ENCODE data around the gene FAAH. TPM values are rescaled to one million over a fixed set of nuclear protein-coding genes. Genes with fewer than 3 reads are reported as not detected.

Gene FAAH
- polyA plus RNA-seq, 2 donors, result 12.1 to 33.2 TPM

GRCh38 chr1:46415514-46415913 is 21.4 kb downstream of the FAAH start:
- 62 to 75% methylated on average over 4 of the region's 4 CpGs for WGBS, 2 donors
- H3K27me3 ChIP-seq (ENCODE audit: control insufficient read depth in 1 of 2, insufficient read depth in 2 of 2, low read length in 2 of 2), result no peaks in the 10 kb centered on the region

GRCh38 chr1:46418976-46419375 is 24.9 kb downstream of the FAAH start:
- 84 to 91% methylated on average over 10 of the region's 10 CpGs for WGBS, 2 donors
- no peaks in the 10 kb centered on the region for H3K27me3 ChIP-seq (ENCODE audit: control insufficient read depth in 1 of 2, insufficient read depth in 2 of 2, low read length in 2 of 2)
- no peak overlapping the region for H3K27ac ChIP-seq (ENCODE audit: low read depth in 2 of 2, low read length in 1 of 2)
- peaks cover 0 to 3% of the 10 kb centered on the region in 2 donors for H3K36me3 ChIP-seq (ENCODE audit: control insufficient read depth in 2 of 2, insufficient read depth in 2 of 2, low read length in 1 of 2)
- no peaks in the 10 kb centered on the region for H3K4me1 ChIP-seq (ENCODE audit: control insufficient read depth in 2 of 2, insufficient read depth in 2 of 2, low read length in 1 of 2)
- no peak overlapping the region for H3K4me3 ChIP-seq (ENCODE audit: low read depth in 1 of 2, low read length in 2 of 2)
- no peaks in the 10 kb centered on the region for H3K9me3 ChIP-seq (ENCODE audit: control insufficient read depth in 2 of 2, insufficient read depth in 1 of 2, low read depth in 1 of 2, low read length in 1 of 2)

More at GRCh38 chr1:46415514-46415913, 21.4 kb downstream of the FAAH start:
- Histone ChIP-seq H3K36me3 (ENCODE audit: control insufficient read depth in 2 of 2, insufficient read depth in 2 of 2, low read length in 1 of 2) (peaks cover 0 to 15% of the 10 kb centered on the region in 2 donors), H3K4me1 (ENCODE audit: control insufficient read depth in 2 of 2, insufficient read depth in 2 of 2, low read length in 1 of 2) (no peaks in the 10 kb centered on the region), H3K4me3 (ENCODE audit: low read depth in 1 of 2, low read length in 2 of 2) (no peak overlapping the region), H3K27ac (ENCODE audit: low read depth in 2 of 2, low read length in 1 of 2) (no peak overlapping the region), H3K9me3 (ENCODE audit: control insufficient read depth in 2 of 2, insufficient read depth in 1 of 2, low read depth in 1 of 2, low read length in 1 of 2) (no peaks in the 10 kb centered on the region)

GRCh38 chr1:46420533-46420915 is 26.4 kb downstream of the FAAH start:
- no peaks in the 10 kb centered on the region for H3K27me3 ChIP-seq (ENCODE audit: control insufficient read depth in 1 of 2, insufficient read depth in 2 of 2, low read length in 2 of 2)
- WGBS, 2 donors, result 77 to 82% methylated on average over 4 of the region's 4 CpGs
- no peaks in the 10 kb centered on the region for H3K36me3 ChIP-seq (ENCODE audit: control insufficient read depth in 2 of 2, insufficient read depth in 2 of 2, low read length in 1 of 2)
- no peaks in the 10 kb centered on the region for H3K4me1 ChIP-seq (ENCODE audit: control insufficient read depth in 2 of 2, insufficient read depth in 2 of 2, low read length in 1 of 2)
- H3K9me3 ChIP-seq (ENCODE audit: control insufficient read depth in 2 of 2, insufficient read depth in 1 of 2, low read depth in 1 of 2, low read length in 1 of 2), result no peaks in the 10 kb centered on the region
- no peak overlapping the region for H3K4me3 ChIP-seq (ENCODE audit: low read depth in 1 of 2, low read length in 2 of 2)
- no peak overlapping the region for H3K27ac ChIP-seq (ENCODE audit: low read depth in 2 of 2, low read length in 1 of 2)

- whole genome bisulfite sequencing, 2 donors, result 57 to 65% methylated on average over 5 of the region's 5 CpGs
- Histone ChIP-seq H3K27ac (ENCODE audit: low read depth in 2 of 2, low read length in 1 of 2) (no peak overlapping the region), H3K27me3 (ENCODE audit: control insufficient read depth in 1 of 2, insufficient read depth in 2 of 2, low read length in 2 of 2) (no peaks in the 10 kb centered on the region), H3K4me1 (ENCODE audit: control insufficient read depth in 2 of 2, insufficient read depth in 2 of 2, low read length in 1 of 2) (no peaks in the 10 kb centered on the region), H3K4me3 (ENCODE audit: low read depth in 1 of 2, low read length in 2 of 2) (no peak overlapping the region), H3K36me3 (ENCODE audit: control insufficient read depth in 2 of 2, insufficient read depth in 2 of 2, low read length in 1 of 2) (no peaks in the 10 kb centered on the region), H3K9me3 (ENCODE audit: control insufficient read depth in 2 of 2, insufficient read depth in 1 of 2, low read depth in 1 of 2, low read length in 1 of 2) (no peaks in the 10 kb centered on the region)
Observed at GRCh38 chr1:46421739-46422138, 27.6 kb downstream of the FAAH start.

GRCh38 chr1:46422261-46422871 is 28.2 kb downstream of the FAAH start:
- Histone ChIP-seq H3K4me3 (ENCODE audit: low read depth in 1 of 2, low read length in 2 of 2) (no peak overlapping the region), H3K27me3 (ENCODE audit: control insufficient read depth in 1 of 2, insufficient read depth in 2 of 2, low read length in 2 of 2) (no peaks in the 10 kb centered on the region), H3K4me1 (ENCODE audit: control insufficient read depth in 2 of 2, insufficient read depth in 2 of 2, low read length in 1 of 2) (no peaks in the 10 kb centered on the region), H3K36me3 (ENCODE audit: control insufficient read depth in 2 of 2, insufficient read depth in 2 of 2, low read length in 1 of 2) (no peaks in the 10 kb centered on the region), H3K9me3 (ENCODE audit: control insufficient read depth in 2 of 2, insufficient read depth in 1 of 2, low read depth in 1 of 2, low read length in 1 of 2) (no peaks in the 10 kb centered on the region), H3K27ac (ENCODE audit: low read depth in 2 of 2, low read length in 1 of 2) (no peak overlapping the region)
- WGBS, 2 donors, result 76 to 82% methylated on average over 9 of the region's 9 CpGs

GRCh38 chr1:46423574-46424240 is 29.6 kb downstream of the FAAH start:
- Histone ChIP-seq H3K4me1 (ENCODE audit: control insufficient read depth in 2 of 2, insufficient read depth in 2 of 2, low read length in 1 of 2) (no peaks in the 10 kb centered on the region), H3K36me3 (ENCODE audit: control insufficient read depth in 2 of 2, insufficient read depth in 2 of 2, low read length in 1 of 2) (no peaks in the 10 kb centered on the region), H3K27me3 (ENCODE audit: control insufficient read depth in 1 of 2, insufficient read depth in 2 of 2, low read length in 2 of 2) (no peaks in the 10 kb centered on the region), H3K9me3 (ENCODE audit: control insufficient read depth in 2 of 2, insufficient read depth in 1 of 2, low read depth in 1 of 2, low read length in 1 of 2) (no peaks in the 10 kb centered on the region), H3K4me3 (ENCODE audit: low read depth in 1 of 2, low read length in 2 of 2) (no peak overlapping the region), H3K27ac (ENCODE audit: low read depth in 2 of 2, low read length in 1 of 2) (no peak overlapping the region)
- WGBS, 2 donors, result 65 to 69% methylated on average over 16 of the region's 16 CpGs

- Histone ChIP-seq H3K4me3 (ENCODE audit: low read depth in 1 of 2, low read length in 2 of 2) (no peak overlapping the region), H3K27me3 (ENCODE audit: control insufficient read depth in 1 of 2, insufficient read depth in 2 of 2, low read length in 2 of 2) (no peaks in the 10 kb centered on the region)
- WGBS, 2 donors, result 81 to 82% methylated on average over 4 of the region's 4 CpGs
Observed at GRCh38 chr1:46424730-46425129, 30.6 kb downstream of the FAAH start.

GRCh38 chr1:46425726-46426125 is 31.6 kb downstream of the FAAH start:
- Histone ChIP-seq H3K27me3 (ENCODE audit: control insufficient read depth in 1 of 2, insufficient read depth in 2 of 2, low read length in 2 of 2) (no peaks in the 10 kb centered on the region), H3K9me3 (ENCODE audit: control insufficient read depth in 2 of 2, insufficient read depth in 1 of 2, low read depth in 1 of 2, low read length in 1 of 2) (no peaks in the 10 kb centered on the region), H3K36me3 (ENCODE audit: control insufficient read depth in 2 of 2, insufficient read depth in 2 of 2, low read length in 1 of 2) (no peaks in the 10 kb centered on the region), H3K27ac (ENCODE audit: low read depth in 2 of 2, low read length in 1 of 2) (no peak overlapping the region), H3K4me3 (ENCODE audit: low read depth in 1 of 2, low read length in 2 of 2) (no peak overlapping the region), H3K4me1 (ENCODE audit: control insufficient read depth in 2 of 2, insufficient read depth in 2 of 2, low read length in 1 of 2) (no peaks in the 10 kb centered on the region)
- 60 to 72% methylated on average over 4 of the region's 4 CpGs for WGBS, 2 donors

More at GRCh38 chr1:46424730-46425129, 30.6 kb downstream of the FAAH start:
- no peaks in the 10 kb centered on the region for H3K4me1 ChIP-seq (ENCODE audit: control insufficient read depth in 2 of 2, insufficient read depth in 2 of 2, low read length in 1 of 2)
- H3K36me3 ChIP-seq (ENCODE audit: control insufficient read depth in 2 of 2, insufficient read depth in 2 of 2, low read length in 1 of 2), result no peaks in the 10 kb centered on the region
- H3K9me3 ChIP-seq (ENCODE audit: control insufficient read depth in 2 of 2, insufficient read depth in 1 of 2, low read depth in 1 of 2, low read length in 1 of 2), result no peaks in the 10 kb centered on the region
- no peak overlapping the region for H3K27ac ChIP-seq (ENCODE audit: low read depth in 2 of 2, low read length in 1 of 2)

- no peaks in the 10 kb centered on the region for H3K9me3 ChIP-seq (ENCODE audit: control insufficient read depth in 2 of 2, insufficient read depth in 1 of 2, low read depth in 1 of 2, low read length in 1 of 2)
- H3K4me3 ChIP-seq (ENCODE audit: low read depth in 1 of 2, low read length in 2 of 2), result no peak overlapping the region
- no peak overlapping the region for H3K27ac ChIP-seq (ENCODE audit: low read depth in 2 of 2, low read length in 1 of 2)
- 65 to 69% methylated on average over 2 of the region's 2 CpGs for WGBS, 2 donors
- no peaks in the 10 kb centered on the region for H3K27me3 ChIP-seq (ENCODE audit: control insufficient read depth in 1 of 2, insufficient read depth in 2 of 2, low read length in 2 of 2)
- H3K36me3 ChIP-seq (ENCODE audit: control insufficient read depth in 2 of 2, insufficient read depth in 2 of 2, low read length in 1 of 2), result no peaks in the 10 kb centered on the region
- H3K4me1 ChIP-seq (ENCODE audit: control insufficient read depth in 2 of 2, insufficient read depth in 2 of 2, low read length in 1 of 2), result no peaks in the 10 kb centered on the region
Observed at GRCh38 chr1:46427541-46427940, 33.4 kb downstream of the FAAH start.

GRCh38 chr1:46429436-46429835 is 35.3 kb downstream of the FAAH start:
- no peak overlapping the region for H3K4me3 ChIP-seq (ENCODE audit: low read depth in 1 of 2, low read length in 2 of 2)
- no peaks in the 10 kb centered on the region for H3K27me3 ChIP-seq (ENCODE audit: control insufficient read depth in 1 of 2, insufficient read depth in 2 of 2, low read length in 2 of 2)
- H3K4me1 ChIP-seq (ENCODE audit: control insufficient read depth in 2 of 2, insufficient read depth in 2 of 2, low read length in 1 of 2), result no peaks in the 10 kb centered on the region
- H3K27ac ChIP-seq (ENCODE audit: low read depth in 2 of 2, low read length in 1 of 2), result no peak overlapping the region
- H3K9me3 ChIP-seq (ENCODE audit: control insufficient read depth in 2 of 2, insufficient read depth in 1 of 2, low read depth in 1 of 2, low read length in 1 of 2), result no peaks in the 10 kb centered on the region
- no peaks in the 10 kb centered on the region for H3K36me3 ChIP-seq (ENCODE audit: control insufficient read depth in 2 of 2, insufficient read depth in 2 of 2, low read length in 1 of 2)
- 88% methylated on average over 1 of the region's 1 CpG for WGBS, 2 donors

Data from esophagus (tissue), 2 donors.